GM19324 (cell line): ENCODE data around the gene OR52A1.

Source experiments
- ATAC-seq: cut with Tn5 transposase; IDR thresholded peaks from one replicate; pipeline ENCODE4 v1.9.1; 2021; ENCODE audit warnings: mild to moderate bottlenecking, moderate library complexity; ENCODE audit not compliant: unreplicated experiment, low FRiP score

The OR52A1 gene

GRCh38 chr11:5137014-5137413 lies 17.5 kb downstream of the OR52A1 start:
- ATAC-seq: no peak

- ATAC-seq: no peak
These were observed 18.3 kb downstream of the OR52A1 start for GRCh38 chr11:5136261-5136660.

GRCh38 chr11:5131584-5132335 lies 22.8 kb downstream of the OR52A1 start:
- ATAC-seq: no peak

GRCh38 chr11:5129457-5129877 lies 25.1 kb downstream of the OR52A1 start:
- no peak for ATAC-seq

- ATAC-seq: no peak
These were observed 29.5 kb downstream of the OR52A1 start for GRCh38 chr11:5124891-5125620.

- peak; percentile 82 for ATAC-seq
These were observed 30.6 kb downstream of the OR52A1 start for GRCh38 chr11:5123802-5124521.

- no peak for ATAC-seq
These were observed 35.7 kb downstream of the OR52A1 start for GRCh38 chr11:5118893-5119292.

- ATAC-seq: no peak
These were observed 37.0 kb downstream of the OR52A1 start for GRCh38 chr11:5117588-5117987.

- no peak for ATAC-seq
These were observed 39.2 kb downstream of the OR52A1 start for GRCh38 chr11:5115339-5115738.

- ATAC-seq: no peak
These were observed 47.3 kb downstream of the OR52A1 start for GRCh38 chr11:5107285-5107684.

GRCh38 chr11:5103066-5103465 lies 51.5 kb downstream of the OR52A1 start:
- ATAC-seq: no peak

GRCh38 chr11:5102246-5102645 lies 52.3 kb downstream of the OR52A1 start:
- ATAC-seq: no peak

- no peak for ATAC-seq
These were observed 58.5 kb downstream of the OR52A1 start for GRCh38 chr11:5096011-5096410.
